ENCODE results near the gene OLFM3.

The OLFM3 gene

DNA sequence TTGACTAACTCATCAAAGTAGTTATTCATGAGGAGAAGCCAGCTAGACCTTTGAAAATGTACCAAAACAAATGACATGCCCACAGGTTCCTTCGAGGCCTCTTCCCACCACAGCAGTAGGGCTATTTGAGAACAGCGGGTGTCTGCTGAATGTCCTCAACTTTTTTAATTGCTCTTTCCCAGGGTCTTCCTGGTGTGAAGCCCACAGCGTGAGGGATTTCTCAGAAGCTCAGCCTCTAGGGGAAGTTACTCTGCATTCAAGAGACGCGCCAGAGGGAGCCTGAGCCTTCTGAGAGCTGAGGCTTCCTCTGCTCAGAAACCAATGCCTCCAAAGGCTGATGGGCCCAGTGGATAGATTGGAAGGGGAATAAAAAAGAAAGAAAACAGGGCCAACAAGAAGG lies 153.6 kb downstream of the OLFM3 start:
- no peak for DNase-seq

GRCh38 chr1:101841824-101842223 lies 154.9 kb downstream of the OLFM3 start:
- DNase-seq, result no peak

DNA sequence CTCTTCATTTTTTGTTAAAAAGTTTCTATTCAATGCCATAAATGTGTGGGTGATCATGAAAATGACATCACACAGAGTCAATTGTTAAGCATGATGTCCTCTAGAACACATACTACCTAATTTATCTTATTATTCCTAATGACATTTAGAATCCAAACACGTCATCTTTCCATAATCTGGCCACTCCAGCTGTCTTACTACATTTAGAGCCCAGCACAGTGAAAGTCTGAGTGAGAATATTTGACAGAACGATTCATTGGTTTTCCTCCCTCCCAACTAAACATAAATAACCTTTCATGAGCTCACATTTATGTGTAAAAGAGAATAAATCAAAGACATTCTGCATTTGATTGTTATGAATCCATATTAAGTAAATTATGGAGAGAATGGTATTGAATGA lies 160.7 kb downstream of the OLFM3 start:
- DNase-seq, result no peak

GRCh38 chr1:101833312-101833711 lies 163.4 kb downstream of the OLFM3 start:
- no peak for DNase-seq

GRCh38 chr1:101826416-101826815 lies 170.3 kb downstream of the OLFM3 start:
- DNase-seq, result no peak

DNA sequence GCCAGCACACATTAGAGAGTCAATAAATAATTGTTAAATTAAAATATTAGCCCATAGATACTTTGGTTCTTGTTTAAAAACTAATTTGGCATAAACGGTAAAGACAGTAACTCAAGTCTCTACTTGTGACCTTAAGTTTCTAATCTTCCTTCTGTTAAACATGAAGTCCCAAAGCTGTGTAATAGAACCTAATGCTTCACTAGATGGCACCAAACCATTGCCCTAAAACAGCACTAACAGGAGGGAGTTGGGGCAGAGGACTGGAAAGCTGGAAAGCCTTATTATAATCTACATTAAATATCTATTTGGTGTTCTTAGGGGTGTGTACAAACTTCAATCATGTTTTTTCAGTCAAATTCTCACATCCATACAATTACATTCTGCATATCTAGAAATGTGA lies 176.7 kb downstream of the OLFM3 start:
- no peak for DNase-seq

DNA sequence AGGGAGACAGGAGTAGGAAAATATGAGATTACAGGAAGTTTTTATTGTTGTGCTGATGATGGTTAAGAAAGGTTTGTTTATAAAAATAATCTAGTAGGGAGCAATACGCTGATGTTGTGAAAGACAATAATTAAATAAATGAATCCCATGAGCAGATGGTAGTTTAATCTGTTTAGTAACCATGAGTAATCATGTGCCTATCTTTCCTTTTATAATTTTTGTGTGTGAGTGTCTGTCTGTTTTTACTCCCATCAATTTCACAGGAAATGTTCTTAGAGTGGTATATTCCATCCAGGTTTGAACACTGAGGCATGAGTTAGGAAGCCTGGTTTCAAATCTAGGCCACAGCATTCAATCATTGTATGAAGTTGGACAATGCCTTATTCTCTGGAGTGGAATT lies 180.5 kb downstream of the OLFM3 start:
- no peak for DNase-seq

DNA sequence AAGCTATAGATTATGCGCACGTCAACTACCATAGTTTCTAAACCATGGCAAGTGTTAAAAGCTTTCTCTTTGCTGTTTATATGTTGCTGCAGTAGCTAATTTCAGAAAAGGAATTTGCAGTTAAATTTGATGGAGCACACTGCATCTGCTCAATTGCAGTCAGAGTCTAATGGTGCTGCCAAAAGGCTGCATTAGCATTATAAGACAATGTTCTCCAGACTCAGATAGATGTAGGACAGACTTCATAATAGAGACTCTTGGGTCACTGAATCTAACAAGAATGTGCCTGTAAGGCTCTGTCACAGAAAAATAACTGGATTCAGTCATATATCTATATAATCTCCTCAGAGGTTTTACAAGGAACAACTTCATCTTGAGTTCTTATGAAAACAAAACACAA lies 198.3 kb downstream of the OLFM3 start:
- no peak for DNase-seq

DNA sequence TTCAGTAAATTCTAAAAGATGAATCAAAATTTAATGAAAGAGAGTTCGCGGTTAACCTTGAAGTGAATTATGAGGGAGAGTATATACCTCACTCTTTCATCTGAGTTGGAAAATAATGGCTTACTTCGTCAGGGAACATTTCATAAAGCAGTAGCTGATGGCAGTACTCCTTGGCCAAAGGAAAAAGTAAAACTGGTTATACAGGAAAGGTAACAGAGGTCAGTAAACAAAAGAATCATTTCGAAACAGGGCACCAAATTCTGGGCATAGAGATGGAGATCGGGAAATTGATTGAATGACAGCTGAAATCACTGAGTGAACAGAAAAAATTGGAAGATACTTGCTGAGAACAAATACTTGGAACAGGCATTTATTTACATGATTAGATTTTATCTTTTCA lies 199.0 kb downstream of the OLFM3 start:
- DNase-seq, result no peak

DNA sequence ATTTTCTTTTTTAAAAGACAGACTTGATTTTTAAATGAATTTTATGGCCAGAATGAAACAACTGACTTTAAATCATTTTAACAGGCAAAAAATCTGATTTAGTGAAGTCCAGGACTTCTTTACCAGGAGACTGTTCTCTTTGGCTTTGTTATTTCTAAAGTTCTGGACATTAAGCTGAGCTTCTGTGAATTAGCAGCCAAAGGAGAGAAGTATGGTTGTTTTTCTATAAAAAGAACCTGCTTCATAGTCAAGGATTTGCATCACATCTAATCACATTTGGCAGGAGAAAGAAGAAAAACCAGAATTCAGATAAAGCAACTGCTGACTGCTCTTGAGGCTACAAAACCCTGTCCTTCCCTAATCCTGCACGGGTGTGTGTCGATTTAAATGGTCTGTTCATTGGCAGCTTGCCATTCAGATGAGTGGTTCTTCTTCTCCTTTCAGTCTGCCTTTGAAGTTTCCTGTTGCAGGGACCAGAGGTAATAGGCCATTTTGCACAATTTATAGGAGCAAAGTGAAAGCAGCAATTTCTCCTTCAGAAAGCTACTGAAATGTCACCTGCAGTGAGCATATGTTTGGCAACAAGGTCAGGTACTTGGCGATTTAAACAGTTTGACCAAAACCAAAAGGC lies 215.4 kb downstream of the OLFM3 start:
- no peak for DNase-seq

- no peak for DNase-seq
These were observed 227.2 kb downstream of the OLFM3 start for GRCh38 chr1:101769520-101769919.

DNA sequence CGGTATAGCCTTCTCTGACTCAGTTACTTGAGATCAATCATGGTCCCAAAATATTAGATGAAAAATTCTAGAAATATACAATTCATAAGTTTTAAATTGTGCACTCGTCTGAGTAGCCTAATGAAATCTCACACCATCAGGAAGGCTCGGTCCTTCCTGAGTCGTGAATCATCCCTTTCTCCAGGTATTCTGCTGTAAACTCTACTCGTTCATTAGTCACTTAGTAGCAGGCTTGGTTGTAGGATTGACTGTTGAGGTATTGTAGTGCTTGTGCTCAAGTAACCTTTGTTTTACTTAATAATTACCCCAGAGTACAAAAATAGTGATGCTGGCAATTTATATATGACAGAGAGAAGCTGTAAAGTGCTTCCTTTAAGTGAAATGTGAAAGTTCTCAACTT lies 238.7 kb downstream of the OLFM3 start:
- DNase-seq, result no peak

GRCh38 chr1:101756411-101756810 lies 240.3 kb downstream of the OLFM3 start:
- no peak for DNase-seq
